Measurements from ENCODE around the gene THBS2. TPM values are rescaled to one million over a fixed set of nuclear protein-coding genes. Genes with fewer than 3 reads are reported as not detected.

THBS2 gene
- total and polyA plus RNA-seq, 10 of the 15 experiments (the other 5 are each of a cell fraction or from before 2014, with no cell fraction given) = 0.07 to 0.10 TPM; not detected in 8

DNA sequence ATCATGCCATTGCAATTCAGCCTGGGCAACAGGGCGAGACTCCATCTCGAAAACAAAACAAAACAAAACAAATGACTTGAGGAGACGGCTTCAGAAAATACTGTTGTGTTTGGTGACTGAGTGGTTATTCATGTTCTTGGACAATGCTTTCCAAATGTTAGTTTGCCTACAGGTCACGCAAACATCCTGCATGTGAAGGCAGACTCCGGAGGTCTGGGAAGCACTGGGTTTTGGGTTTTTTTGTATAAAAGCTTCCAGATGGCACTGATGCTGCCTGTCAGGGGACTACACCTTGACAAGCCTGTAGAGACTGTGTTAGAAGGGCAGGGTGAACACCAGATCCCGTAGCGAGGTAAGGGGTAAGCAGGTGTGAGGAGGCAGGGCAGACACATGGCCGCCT lies 81.7 kb downstream of the THBS2 start:
- intact Hi-C loops (cut with micrococcal nuclease; ENCODE audit: unreplicated experiment) = no loop called here

GRCh38 chr6:169171016-169171415 lies 82.6 kb downstream of the THBS2 start:
- ChIA-PET CTCF (no interaction called here), SMC1A (ENCODE audit: uncharacterized antibody, unreplicated experiment) (no interaction called here), POLR2A (no interaction called here), RAD21 (ENCODE audit: unreplicated experiment) (no interaction called here)
- Histone ChIP-seq H3K36me3 (ENCODE audit: control insufficient read depth in 2 of 2, insufficient read depth in 2 of 2, low read length in 1 of 2) (no peaks in the 10 kb centered on the region), H3K9ac (ENCODE audit: control insufficient read depth, insufficient read depth, low read length) (no peak overlapping the region), H4K20me1 (ENCODE audit: control insufficient read depth, insufficient read depth) (no peaks in the 10 kb centered on the region), H3K27ac (ENCODE audit: control insufficient read depth, insufficient read depth) (no peak overlapping the region), H3K4me3 (no peak overlapping the region), H3K27me3 (replicated peaks in 1 of 2; ENCODE audit: control insufficient read depth in 2 of 2, insufficient read depth in 2 of 2, low read length in 1 of 2) (no peaks in the 10 kb centered on the region), H2AFZ (ENCODE audit: control insufficient read depth, low read depth, low read length) (no peak overlapping the region), H3K79me2 (ENCODE audit: control insufficient read depth, insufficient read depth, low read length) (no peaks in the 10 kb centered on the region), H3K9me3 (replicated peaks; ENCODE audit: control insufficient read depth, insufficient read depth, low read length) (no peaks in the 10 kb centered on the region), H3K4me1 (ENCODE audit: control insufficient read depth, insufficient read depth, low read length) (no peaks in the 10 kb centered on the region), H3K4me2 (ENCODE audit: control insufficient read depth, insufficient read depth) (no peak overlapping the region)
- WGBS (ENCODE audit: insufficient coverage, insufficient replicate concordance, low lambda C conversion rate, missing lambda C conversion rate) = 51% methylated on average over 16 of the region's 16 CpGs
- no peak for ATAC-seq
- FAIRE-seq = no peak
- no TSS peak for BruUV-seq (replicated peaks)
- intact Hi-C loops (cut with micrococcal nuclease; ENCODE audit: unreplicated experiment) = no loop called here
- TF ChIP-seq POU2F2 (IDR thresholded peaks at IDR 0.05; ENCODE audit: borderline replicate concordance, low read depth, low read length) = no peak
- no peak for TF ChIP-seq HDAC2 (IDR thresholded peaks at IDR 0.05)
- no peak for TF ChIP-seq SUPT20H (IDR thresholded peaks at IDR 0.05; ENCODE audit: borderline replicate concordance, control insufficient read depth, low read depth, low read length)
- TF ChIP-seq RB1 (IDR thresholded peaks at IDR 0.05; ENCODE audit: borderline replicate concordance) = no peak
- TF ChIP-seq RFX5 (IDR thresholded peaks at IDR 0.05; ENCODE audit: low read depth, low read length) = no peak
- TF ChIP-seq SREBF1 (IDR thresholded peaks at IDR 0.05; ENCODE audit: low read length) = no peak
- no peak for TF ChIP-seq RUNX3 (IDR thresholded peaks at IDR 0.05; ENCODE audit: low read length)
- TF ChIP-seq MYB (IDR thresholded peaks at IDR 0.05; ENCODE audit: borderline replicate concordance, low read depth, low read length) = no peak
- TF ChIP-seq ZNF217 (IDR thresholded peaks at IDR 0.05) = no peak
- TF ChIP-seq NFYA (IDR thresholded peaks at IDR 0.05; ENCODE audit: borderline replicate concordance, low read depth, low read length) = no peak
- in situ Hi-C loops (cut with MboI) = no loop called here
- no peak for DNase-seq (ENCODE audit: low read depth, low spot score)

More for the DNA sequence above, 81.7 kb downstream of the THBS2 start:
- Histone ChIP-seq H3K36me3 (ENCODE audit: control insufficient read depth in 2 of 2, insufficient read depth in 2 of 2, low read length in 1 of 2) (no peaks in the 10 kb centered on the region), H3K27ac (ENCODE audit: control insufficient read depth, insufficient read depth) (no peak overlapping the region), H3K4me2 (ENCODE audit: control insufficient read depth, insufficient read depth) (no peak overlapping the region), H3K27me3 (replicated peaks in 1 of 2; ENCODE audit: control insufficient read depth in 2 of 2, insufficient read depth in 2 of 2, low read length in 1 of 2) (no peaks in the 10 kb centered on the region), H2AFZ (ENCODE audit: control insufficient read depth, low read depth, low read length) (no peak overlapping the region), H3K79me2 (ENCODE audit: control insufficient read depth, insufficient read depth, low read length) (no peaks in the 10 kb centered on the region), H3K4me1 (ENCODE audit: control insufficient read depth, insufficient read depth, low read length) (no peaks in the 10 kb centered on the region), H3K4me3 (no peak overlapping the region), H3K9ac (ENCODE audit: control insufficient read depth, insufficient read depth, low read length) (no peak overlapping the region), H3K9me3 (replicated peaks; ENCODE audit: control insufficient read depth, insufficient read depth, low read length) (no peaks in the 10 kb centered on the region), H4K20me1 (ENCODE audit: control insufficient read depth, insufficient read depth) (no peaks in the 10 kb centered on the region)
- no TSS peak for BruUV-seq (replicated peaks)
- ChIA-PET POLR2A (no interaction called here), SMC1A (ENCODE audit: uncharacterized antibody, unreplicated experiment) (no interaction called here), CTCF (no interaction called here), RAD21 (ENCODE audit: unreplicated experiment) (no interaction called here)
- no peak for ATAC-seq
- no peak for FAIRE-seq
- WGBS (ENCODE audit: insufficient coverage, insufficient replicate concordance, low lambda C conversion rate, missing lambda C conversion rate) = 31% methylated on average over 8 of the region's 8 CpGs
- in situ Hi-C loops (cut with MboI) = no loop called here
- no peak for TF ChIP-seq SMC3 (IDR thresholded peaks at IDR 0.05; ENCODE audit: borderline replicate concordance, low read length)
- TF ChIP-seq CBX3 (IDR thresholded peaks at IDR 0.05; ENCODE audit: borderline replicate concordance, low read depth) = no peak
- no peak for TF ChIP-seq BACH1 (IDR thresholded peaks at IDR 0.05; ENCODE audit: borderline replicate concordance)
- TF ChIP-seq RBBP5 (conservative IDR thresholded peaks at IDR 0.05) = no peak
- TF ChIP-seq EZH2 (IDR thresholded peaks at IDR 0.05; ENCODE audit: borderline replicate concordance, control insufficient read depth, low read depth, low read length) = no peak
- no peak for TF ChIP-seq SUPT20H (IDR thresholded peaks at IDR 0.05; ENCODE audit: borderline replicate concordance, control insufficient read depth, low read depth, low read length)
- TF ChIP-seq NRF1 (conservative IDR thresholded peaks at IDR 0.05; ENCODE audit: low read depth, low read length) = no peak
- TF ChIP-seq MYB (IDR thresholded peaks at IDR 0.05; ENCODE audit: borderline replicate concordance, low read depth, low read length) = no peak
- TF ChIP-seq SMARCA5 (IDR thresholded peaks at IDR 0.05) = no peak
- TF ChIP-seq ESRRA (IDR thresholded peaks at IDR 0.05; ENCODE audit: low read length) = no peak
- TF ChIP-seq JUND (IDR thresholded peaks at IDR 0.05; ENCODE audit: low read depth, low read length) = no peak
- TF ChIP-seq MEF2B (IDR thresholded peaks at IDR 0.05; ENCODE audit: partially characterized antibody, poor library complexity, severe bottlenecking) = no peak
- TF ChIP-seq, protein P1, sequence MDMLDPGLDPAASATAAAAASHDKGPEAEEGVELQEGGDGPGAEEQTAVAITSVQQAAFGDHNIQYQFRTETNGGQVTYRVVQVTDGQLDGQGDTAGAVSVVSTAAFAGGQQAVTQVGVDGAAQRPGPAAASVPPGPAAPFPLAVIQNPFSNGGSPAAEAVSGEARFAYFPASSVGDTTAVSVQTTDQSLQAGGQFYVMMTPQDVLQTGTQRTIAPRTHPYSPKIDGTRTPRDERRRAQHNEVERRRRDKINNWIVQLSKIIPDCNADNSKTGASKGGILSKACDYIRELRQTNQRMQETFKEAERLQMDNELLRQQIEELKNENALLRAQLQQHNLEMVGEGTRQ (IDR thresholded peaks at IDR 0.05; ENCODE audit: borderline replicate concordance, low read depth, low read length) = no peak
- TF ChIP-seq NFIC (IDR thresholded peaks at IDR 0.05; ENCODE audit: low read depth, low read length) = no peak
- TF ChIP-seq NFYA (IDR thresholded peaks at IDR 0.05; ENCODE audit: borderline replicate concordance, low read depth, low read length) = no peak
- TF ChIP-seq NBN (IDR thresholded peaks at IDR 0.05) = no peak
- no peak for TF ChIP-seq SP1 (IDR thresholded peaks at IDR 0.05; ENCODE audit: low read depth, low read length)
- no peak for DNase-seq (ENCODE audit: low read depth, low spot score)

All from GM12878 (cell line).